GM19035 (cell line): ENCODE data around the gene CCDC59.
"Not testable (repeated sequence)": the region's sequence is repeated elsewhere in the genome, so short reads cannot be mapped to it uniquely, and the experiment has no call there.

Experiments
- ATAC-seq: cut with Tn5 transposase; IDR thresholded peaks from one replicate; pipeline ENCODE4 v1.9.1; 2021; ENCODE audit not compliant: unreplicated experiment

The CCDC59 gene, protein sequence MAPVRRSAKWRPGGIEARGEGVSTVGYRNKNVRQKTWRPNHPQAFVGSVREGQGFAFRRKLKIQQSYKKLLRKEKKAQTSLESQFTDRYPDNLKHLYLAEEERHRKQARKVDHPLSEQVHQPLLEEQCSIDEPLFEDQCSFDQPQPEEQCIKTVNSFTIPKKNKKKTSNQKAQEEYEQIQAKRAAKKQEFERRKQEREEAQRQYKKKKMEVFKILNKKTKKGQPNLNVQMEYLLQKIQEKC

DNA sequence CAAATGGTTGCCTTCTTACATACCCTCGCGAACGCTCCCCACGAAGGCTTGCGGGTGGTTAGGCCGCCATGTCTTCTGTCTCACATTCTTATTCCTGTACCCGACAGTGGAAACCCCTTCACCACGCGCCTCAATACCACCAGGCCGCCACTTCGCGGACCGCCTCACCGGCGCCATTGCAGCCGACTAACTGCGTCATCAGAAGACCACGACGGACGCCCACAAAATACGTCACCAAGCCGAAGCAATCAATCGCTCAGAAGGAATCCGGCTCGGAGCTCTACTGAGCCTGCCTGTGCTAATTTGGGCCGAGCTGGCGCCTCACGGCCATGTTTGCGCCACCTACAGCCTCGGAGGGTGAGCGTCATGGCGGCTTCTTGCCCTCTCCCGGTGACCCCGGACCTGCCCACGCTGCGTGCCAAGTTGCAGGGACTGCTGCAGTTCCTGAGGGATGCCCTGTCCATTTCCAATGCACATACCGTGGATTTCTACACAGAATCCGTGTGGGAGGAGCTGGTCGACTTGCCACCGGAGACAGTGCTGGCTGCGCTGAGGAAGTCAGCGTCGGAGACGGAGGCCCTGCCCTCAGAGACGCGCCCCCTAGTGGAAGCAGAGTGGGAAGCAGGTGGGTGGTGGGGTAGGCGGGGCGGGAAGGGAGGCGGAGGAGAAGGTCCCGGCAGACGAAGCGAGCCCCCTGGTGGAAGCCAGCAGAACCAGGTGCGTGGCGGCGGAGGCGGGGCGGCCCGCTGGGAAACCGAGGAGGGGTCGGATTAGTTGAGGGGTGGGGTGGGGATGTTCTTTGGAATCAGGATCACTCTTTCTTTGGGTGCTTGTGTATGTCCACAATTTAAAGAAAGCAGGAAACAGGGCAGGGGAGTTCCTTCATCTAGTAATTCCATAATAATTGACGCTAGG is at the start of gene CCDC59, which contains the start of gene METTL25:
Gene CCDC59 (minus strand): TSS at position 188 of the 915 bp plus-strand sequence. CDS start 11 bp downstream, at position 177.
Gene METTL25 (plus strand): TSS at position 330 of the 915 bp plus-strand sequence. CDS start 37 bp downstream, at position 367.
- peak; percentile 95 for ATAC-seq

DNA sequence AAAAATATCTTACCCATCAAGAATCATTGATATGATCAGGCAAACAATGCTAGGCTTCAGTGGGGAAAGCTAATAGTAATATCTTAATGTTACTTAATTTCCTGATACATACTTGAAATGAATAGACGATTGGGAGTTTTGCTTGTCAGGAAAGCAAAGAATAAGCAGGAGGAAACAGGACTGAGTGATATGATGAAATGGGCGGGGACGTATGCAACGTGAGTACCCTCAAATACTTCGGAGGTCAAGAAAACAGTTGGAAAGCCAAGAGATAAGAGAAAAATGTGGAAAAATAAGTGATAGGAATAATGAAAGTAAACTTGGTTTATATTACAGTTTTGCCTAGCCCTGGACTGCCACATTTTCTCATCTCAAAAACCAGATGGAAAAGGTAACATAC is 49.3 kb upstream of the CCDC59 start:
- ATAC-seq = no peak

DNA sequence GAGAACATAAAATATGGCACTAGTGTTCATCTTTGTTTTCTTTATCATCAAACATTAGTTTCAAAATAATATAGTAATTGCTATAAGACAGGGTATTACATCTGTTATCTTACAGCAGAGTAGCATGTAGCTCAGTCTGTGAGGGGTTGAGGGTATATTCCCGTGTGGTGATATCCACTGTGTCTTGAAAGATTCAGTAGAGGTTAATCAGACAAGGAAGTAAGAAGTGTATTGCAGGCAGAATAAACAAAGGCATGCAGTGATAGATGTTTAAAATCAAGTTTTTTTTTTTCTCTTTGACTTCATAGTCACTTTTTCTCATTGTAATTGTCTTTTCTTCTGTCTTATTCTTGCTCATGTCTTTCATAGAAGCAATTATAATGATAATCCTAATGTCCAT is 48.5 kb upstream of the CCDC59 start:
- ATAC-seq = no peak

DNA sequence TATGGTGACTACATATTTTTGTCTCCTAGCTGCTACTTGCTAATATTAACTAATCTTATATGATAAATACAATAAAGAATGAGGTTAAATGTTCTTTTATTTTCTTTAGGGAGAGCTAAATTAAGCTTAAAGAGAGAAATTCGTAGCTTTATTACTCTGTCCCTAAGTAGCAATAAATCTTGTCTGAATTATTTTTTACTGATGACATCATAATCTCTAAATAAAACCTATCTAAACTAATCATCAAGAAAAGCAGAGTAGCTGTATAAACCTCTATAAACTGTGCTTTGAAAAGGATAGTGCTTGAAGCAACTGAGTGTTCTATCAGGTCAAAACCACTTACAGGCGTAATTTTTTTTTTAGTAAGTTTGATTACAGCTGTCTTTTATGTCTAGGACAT is 42.6 kb upstream of the CCDC59 start:
- ATAC-seq = no peak

DNA sequence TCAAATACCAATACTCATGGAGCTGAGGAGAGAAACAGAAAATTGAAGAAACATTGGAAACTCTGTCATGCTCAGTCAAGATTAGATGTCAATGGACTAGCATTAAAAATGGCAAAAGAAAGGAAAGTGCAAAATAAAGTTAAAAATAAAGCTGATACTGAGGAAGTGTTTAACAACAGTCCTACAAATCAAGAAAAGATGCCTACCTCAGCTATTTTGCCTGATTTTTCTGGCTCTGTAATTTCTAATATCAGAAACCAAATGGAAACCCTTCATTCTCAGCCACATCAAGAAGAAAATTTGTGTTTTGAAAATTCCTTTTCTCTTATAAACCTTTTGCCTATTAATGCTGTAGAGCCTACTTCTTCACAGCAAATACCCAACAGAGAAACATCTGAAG is 40.7 kb upstream of the CCDC59 start:
- ATAC-seq = no peak

DNA sequence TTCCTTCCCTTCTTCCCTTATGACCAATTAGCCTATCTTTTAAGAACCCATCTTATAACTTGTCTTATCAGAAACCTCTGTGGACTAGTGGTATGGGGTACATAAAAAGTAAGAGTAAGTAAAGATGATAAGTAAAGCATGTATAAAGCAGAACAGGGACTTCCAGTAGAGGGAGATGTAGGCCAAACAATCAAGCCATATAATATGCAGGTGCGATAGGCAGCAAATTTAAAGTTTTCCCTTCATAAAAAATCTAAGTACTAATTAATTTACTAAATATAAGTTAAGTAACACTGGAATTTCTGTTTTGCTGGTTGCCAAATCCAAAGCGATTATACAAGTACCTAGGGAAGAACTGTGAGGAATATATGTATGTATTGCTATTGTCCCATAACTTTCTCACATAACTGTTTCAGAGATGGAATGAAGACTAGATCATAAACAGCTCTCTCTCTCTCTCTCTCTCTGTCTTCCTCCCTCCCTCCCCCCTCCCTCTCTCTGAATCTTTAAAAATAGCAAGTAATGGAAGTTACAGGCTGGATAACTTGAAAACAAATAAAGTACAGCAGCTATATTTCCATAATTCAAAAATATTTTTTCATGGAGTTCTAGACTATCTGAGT is 25.9 kb upstream of the CCDC59 start:
- ATAC-seq = no peak

DNA sequence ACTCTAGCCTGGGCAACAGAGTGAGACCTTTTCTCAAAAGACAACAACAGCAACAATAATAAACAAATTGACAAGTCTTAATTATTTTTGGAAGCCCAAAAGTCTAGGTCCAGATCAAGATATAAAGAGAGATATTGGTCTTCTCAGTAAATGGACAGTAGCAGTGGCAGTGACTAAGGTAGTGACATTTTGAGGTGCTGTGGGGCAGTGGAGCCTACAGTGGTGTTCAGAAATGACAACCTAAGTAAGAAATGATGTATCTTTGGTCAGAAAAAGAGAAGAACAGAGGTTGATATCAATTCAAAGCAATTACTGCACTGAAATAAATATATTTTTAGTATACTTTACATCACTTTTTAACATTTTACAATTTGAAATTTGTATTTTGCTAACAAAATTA is 20.8 kb upstream of the CCDC59 start:
- ATAC-seq = no peak

DNA sequence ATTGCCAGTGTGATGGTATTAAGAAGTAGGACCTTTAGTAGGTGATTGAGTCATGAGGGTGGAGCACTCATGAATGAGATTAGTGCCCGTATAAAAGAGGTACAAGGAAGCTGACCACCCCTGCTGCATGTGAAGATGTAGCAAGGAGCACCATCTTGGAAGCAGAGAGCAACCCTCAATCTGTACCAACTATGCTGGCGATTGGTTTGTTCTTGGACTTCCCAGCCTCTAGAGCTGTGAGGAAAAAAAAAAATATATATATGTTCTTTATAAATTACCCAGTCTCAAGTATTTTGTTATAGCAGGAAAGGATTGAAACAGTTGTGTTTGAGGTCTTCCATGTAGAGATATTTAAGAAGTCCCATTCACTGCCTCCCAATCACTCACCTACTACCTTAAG is 17.0 kb upstream of the CCDC59 start:
- no peak for ATAC-seq

DNA sequence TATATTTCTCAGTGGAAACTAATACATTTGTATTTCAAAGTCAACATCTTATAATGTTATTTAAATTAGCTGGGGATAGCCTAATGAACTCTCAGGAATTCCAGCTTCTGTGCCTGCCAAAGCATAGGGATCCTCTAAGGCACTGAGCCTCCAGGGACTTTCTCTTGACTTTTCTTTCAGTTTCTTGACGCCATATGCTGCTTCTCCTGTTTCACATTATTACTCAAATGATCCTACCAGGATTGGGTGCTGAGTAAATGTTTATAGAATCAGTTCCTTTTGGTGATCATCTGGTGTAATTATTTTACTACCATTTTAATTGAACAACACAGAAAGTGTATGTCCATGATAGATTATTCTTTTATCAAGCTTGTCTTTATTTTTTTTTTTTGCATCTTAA is 8.0 kb upstream of the CCDC59 start:
- ATAC-seq = no peak

DNA sequence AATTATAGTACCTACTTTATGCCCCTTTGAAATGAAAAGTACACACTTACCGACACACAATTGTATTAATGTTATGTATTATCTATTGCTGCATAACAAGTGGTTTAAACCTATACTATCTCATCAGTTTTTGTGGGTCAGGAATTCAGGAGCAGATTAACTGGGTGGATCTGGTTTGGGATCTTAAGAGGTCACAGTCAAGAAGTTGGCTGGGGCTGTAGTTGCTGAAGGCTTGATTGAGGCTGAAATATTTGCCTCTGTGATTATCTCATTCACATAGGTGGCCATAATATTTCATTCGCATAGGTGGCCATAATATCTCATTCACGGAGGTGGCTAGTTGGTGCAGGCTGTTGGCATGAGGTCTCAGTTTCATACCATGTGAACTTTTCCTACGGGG is 5.8 kb upstream of the CCDC59 start:
- ATAC-seq = no peak

DNA sequence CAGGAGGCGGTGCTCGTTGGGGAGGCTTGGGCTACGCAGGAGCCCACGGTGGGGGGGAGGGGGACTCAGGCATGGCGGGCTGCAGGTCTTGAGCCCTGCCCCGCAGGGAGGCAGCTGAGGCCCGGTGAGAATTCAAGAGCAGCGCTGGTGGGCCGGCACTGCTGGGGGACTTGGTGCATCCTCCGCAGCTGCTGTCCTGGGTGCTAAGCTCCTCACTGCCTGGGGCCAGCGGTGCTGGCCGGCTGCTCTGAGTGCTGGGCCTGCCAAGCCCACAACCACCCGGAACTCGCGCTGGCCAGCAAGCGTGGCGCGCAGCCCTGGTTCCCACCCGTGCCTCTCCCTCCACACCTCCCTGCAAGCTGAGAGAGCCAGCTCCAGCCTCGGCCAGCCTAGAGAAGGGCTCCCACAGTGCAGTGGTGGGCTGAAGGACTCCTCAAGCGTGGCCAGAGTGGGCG is 3.3 kb upstream of the CCDC59 start:
- no peak for ATAC-seq

DNA sequence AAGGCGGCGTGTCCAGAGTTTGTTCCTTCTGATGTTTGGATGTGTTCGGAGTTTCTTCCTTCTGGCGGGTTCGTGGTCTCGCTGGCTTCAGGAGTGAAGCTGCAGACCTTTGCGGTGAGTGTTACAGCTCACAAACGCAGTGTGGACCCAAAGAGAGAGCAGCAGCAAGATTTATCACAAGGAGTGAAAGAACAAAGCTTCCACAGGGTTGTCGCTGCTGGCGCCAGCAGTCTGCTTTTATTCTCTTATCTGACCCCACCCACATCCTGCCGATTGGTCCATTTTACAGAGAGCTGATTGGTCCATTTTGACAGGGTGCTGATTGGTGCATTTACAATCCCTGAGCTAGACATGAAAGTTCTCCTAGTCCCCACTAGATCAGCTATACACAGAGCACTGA is 2.6 kb upstream of the CCDC59 start:
- not testable (repeated sequence) for ATAC-seq

DNA sequence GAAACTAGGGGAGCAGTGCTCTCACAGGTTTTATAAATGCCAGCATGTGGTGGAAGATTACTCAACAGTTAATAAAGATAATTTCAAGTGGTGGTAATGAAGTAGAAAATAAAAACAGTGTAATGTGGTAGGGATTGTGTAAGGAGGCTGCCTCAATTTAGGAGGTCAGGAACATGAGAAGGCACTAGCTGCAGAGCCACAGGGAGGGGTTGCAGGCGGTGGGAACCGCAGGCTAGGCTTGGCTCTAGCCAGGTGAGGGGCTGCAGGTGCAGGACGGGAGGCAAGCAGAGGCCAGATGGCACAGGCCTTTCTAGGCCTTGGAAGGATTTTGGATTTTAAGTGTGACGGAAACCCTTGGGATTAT is 910 bp upstream of the CCDC59 start:
- peak; percentile 10 for ATAC-seq

DNA sequence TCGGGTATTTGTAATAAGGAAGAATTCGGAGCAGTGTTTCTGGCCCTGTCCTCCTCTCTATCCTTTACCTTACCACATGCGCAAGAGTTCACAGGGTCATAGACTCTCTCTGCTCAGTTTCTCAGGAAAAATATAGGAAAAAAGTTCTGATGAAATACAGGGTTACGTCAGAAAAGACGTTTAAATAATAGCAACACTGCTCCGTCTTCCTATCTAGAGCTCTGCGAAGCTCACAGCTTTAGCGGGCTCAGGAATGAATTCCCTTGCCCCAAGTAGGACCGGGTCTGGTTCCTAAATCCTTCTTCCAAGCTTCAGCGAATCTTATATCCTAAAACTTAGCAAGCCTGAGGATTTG is 365 bp downstream of the CCDC59 start:
- ATAC-seq = no peak

DNA sequence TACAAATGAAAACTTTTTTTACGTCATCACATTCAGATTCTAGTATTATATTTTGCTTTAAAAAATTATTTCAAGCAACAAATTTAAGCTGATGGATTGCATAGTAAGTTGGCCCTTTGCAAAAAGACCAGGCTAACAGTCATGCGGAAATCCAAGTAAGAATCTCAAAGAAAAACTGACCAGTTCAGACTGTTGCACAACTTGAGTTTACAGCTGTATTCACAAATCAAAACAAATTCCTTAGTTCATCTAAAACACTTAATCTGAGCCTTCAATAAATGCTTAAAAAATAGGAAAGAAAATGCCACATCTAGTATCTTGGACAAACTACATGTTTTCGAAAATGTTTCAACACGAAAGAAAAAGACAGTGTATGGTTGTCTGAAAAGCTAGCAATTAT is 847 bp downstream of the CCDC59 start:
- no peak for ATAC-seq

DNA sequence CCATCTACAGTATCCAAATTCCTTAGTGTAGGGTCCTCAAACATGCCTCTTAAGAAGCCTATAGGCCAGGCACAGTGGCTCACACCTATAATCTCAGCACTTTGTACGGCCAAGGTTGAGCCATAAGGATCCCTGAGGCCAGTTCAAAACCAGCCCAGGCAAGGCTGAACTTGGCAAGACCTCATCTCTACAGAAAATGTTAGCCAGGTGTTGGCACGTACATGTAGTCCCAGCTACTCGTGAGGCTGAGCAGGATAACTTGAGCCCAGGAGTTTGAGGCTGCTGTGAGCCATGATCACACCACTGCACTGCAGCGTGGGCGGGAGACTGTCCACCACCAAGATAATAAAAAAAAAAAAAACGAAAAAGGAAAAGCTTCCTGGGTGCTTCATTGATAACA is 6.8 kb downstream of the CCDC59 start:
- ATAC-seq = no peak

DNA sequence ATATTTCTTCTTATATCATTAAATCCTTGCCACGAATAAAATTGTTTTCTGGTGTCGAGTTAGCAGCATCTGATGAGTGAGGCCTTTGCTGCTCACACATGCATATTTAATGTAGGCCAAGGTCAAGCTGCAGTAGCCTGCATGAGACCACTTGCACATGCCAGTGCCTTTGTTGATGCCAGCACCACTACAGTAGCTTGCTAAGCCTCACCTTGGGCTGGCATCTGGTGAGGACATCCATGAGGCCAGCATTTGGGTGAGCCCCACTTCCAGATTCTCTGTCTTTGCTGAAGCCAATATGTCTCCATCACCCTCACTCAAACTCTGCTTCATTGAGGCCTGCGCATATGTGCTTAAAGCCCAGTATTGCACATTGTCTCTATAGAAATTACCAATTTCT is 8.0 kb downstream of the CCDC59 start:
- ATAC-seq = no peak

DNA sequence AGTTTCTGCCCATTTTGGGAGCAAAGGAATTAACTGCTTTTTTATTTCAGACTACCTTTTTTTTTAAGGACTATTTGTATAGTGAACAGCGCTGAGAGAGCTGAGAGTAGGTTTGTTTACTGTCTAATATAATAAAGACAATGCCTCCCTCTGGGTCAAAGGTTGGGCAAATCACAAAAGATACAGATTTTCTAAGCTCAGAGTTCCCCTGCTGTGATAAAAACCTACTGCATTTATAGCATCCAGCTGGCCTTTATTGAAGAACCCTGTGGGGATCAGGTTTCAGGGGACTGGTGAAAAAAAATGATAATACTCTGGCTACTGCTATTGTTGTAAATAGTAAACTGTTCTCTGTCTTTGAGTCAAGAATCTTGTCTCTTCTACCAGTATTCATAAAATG is 28.7 kb downstream of the CCDC59 start:
- ATAC-seq = no peak

DNA sequence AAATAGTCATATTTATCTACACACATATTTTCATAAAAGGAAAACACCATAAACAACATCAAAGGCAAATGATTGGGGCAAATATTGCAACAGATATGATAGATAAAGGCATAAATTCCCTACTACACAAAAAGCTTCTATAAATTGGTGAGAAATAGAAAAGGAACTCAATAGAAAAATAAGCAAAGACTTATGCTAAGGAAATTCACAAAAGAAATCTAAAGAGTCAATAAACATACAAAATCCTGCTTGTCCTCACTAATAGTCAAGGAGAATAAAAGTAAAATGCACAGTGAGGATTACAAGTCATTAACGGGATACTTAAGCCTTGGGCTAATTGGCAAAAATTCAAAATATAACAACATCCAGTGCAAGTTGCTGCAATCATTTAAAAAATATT is 30.3 kb downstream of the CCDC59 start:
- no peak for ATAC-seq

DNA sequence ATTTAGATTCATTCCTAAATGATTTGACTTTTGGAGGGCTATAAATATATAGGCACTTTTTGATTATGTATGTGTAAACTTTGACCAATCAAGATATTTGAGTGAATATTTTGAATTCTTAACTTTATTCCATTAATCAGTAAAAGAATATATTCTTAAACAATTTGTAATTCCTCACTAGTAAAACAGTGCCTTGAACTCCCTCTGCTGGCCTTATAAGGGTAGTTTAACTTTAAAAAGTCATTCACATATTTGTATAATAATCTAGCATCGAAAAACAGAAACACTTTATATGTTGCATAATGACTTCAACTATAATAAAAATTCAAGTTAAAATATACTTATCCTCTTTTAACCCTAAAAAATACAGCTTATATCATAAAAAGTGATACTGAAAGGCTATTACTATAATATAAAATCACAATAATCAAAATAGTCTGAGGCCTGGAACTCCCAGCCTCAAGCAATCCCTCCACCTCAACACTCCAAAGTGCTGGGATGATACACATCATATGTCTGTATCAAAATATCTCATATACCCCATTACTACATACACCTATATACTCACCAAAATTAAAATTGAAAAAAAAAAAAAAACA is 31.2 kb downstream of the CCDC59 start:
- no peak for ATAC-seq

DNA sequence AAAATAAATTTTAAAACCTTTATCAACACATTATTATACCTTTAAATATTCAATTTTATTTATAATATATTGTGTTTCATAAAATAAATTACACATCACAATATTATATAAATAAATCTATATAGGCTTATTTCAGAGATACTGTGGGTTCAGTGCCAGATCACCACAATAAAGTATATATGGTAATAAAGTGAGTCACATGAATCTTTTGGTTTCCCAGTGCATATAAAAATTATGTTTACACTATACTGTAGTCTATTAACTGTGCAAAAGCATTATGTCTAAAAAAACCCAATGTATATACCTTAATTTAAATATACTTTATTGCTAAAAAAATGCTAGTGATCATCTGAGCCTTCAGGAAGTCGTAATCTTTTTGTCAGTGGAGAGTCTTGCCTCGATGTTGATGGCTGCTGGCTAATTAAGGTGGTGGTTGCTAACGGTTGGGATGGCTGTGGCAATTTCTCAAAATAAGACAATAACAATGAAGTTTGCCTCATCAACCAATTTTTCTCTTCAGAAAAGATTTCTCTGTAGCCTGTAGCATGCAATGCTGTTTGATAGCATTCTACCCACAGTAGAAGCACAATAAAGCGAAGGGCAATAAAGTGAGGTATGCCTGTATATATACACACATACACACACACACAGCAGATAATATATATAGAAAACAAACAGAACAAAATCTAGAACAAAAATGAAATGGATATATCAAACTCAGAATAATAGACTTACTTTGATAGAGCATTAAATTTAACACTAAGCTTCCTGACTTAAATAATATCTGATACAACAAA is 32.4 kb downstream of the CCDC59 start:
- ATAC-seq = no peak
